ENCODE data around the gene ACP1. TPM values are rescaled to one million over a fixed set of nuclear protein-coding genes. Genes with fewer than 3 reads are reported as not detected.

Gene ACP1
- total RNA-seq, 1 donor from 2014 or later, result 113 TPM

DNA sequence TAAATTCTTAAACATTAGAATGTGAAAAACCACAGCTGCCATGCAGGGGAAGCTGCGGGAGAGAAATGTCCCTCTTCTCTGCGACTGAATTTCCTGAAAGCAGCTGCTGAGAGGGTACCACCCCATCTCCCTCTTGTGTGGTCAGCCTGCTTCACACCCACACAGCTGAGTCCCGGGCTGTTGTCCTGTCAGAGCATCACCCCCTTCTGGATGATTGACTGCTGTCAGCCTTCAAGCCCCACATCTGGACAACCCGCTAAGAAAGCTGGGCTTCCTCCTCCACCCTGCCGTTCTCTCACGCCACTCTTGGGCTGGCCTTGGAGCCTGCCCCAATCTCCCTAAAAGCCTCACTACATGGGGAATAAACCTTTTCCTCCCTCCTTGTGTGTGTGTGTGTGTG lies 26.9 kb upstream of the ACP1 start:
- Mint-ChIP-seq H3K36me3 (peaks cover 34% of the 10 kb centered on the region), H3K27me3 (ENCODE audit: low read depth) (no peaks in the 10 kb centered on the region), H3K27ac (no peak overlapping the region)

GRCh38 chr2:238431-238830 lies 26.3 kb upstream of the ACP1 start:
- Mint-ChIP-seq H3K27me3 (ENCODE audit: low read depth) (no peaks in the 10 kb centered on the region), H3K36me3 (peaks cover 38% of the 10 kb centered on the region), H3K4me3 (no peak overlapping the region), H3K27ac (peak overlapping the region; percentile 16), H3K4me1 (no peaks in the 10 kb centered on the region), H3K9me3 (peaks cover 18% of the 10 kb centered on the region)
- no peak for TF ChIP-seq CTCF (IDR thresholded peaks at IDR 0.05; ENCODE audit: unreplicated experiment)
- DNase-seq (ENCODE audit: low spot score in 2 of 2, unreplicated experiment in 2 of 2), result no peak

More for the DNA sequence above, 26.9 kb upstream of the ACP1 start:
- TF ChIP-seq CTCF (IDR thresholded peaks at IDR 0.05; ENCODE audit: unreplicated experiment), result no peak
- no peak overlapping the region for H3K4me3 Mint-ChIP-seq
- H3K4me1 Mint-ChIP-seq, result no peaks in the 10 kb centered on the region
- H3K9me3 Mint-ChIP-seq, result peaks cover 12% of the 10 kb centered on the region
- DNase-seq (ENCODE audit: low spot score in 2 of 2, unreplicated experiment in 2 of 2), result no peak

- Mint-ChIP-seq H3K4me1 (no peaks in the 10 kb centered on the region), H3K27ac (peak overlapping the region; percentile 0)
Measured at GRCh38 chr2:238869-239268, 25.9 kb upstream of the ACP1 start.

DNA sequence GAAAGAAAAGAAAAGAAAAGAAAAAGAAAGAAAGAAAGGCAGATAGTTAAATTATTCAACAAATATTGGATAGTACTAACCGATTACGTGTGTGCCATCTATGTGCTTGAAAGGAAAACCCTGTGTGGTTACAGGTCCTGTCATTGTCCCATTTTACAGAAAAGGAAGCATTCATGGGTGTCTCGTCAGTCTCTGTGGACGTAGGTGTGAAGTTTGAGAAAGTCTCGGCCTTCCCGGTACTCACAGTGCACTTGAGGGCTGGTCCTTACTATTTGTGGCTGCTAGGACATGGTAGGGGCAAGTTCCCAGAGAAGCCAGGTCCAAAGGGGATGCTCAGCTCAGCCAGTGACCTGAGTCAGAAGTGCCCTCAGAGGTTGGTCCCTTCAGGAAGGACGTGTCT lies 20.2 kb upstream of the ACP1 start:
- H3K9me3 Mint-ChIP-seq, result peaks cover 21% of the 10 kb centered on the region
- H3K36me3 Mint-ChIP-seq, result peaks cover 53% of the 10 kb centered on the region

More at GRCh38 chr2:238869-239268, 25.9 kb upstream of the ACP1 start:
- no peak for TF ChIP-seq CTCF (IDR thresholded peaks at IDR 0.05; ENCODE audit: unreplicated experiment)
- Mint-ChIP-seq H3K9me3 (peaks cover 21% of the 10 kb centered on the region), H3K4me3 (no peak overlapping the region), H3K27me3 (ENCODE audit: low read depth) (no peaks in the 10 kb centered on the region), H3K36me3 (peaks cover 40% of the 10 kb centered on the region)
- no peak for DNase-seq (ENCODE audit: low spot score in 2 of 2, unreplicated experiment in 2 of 2)

DNA sequence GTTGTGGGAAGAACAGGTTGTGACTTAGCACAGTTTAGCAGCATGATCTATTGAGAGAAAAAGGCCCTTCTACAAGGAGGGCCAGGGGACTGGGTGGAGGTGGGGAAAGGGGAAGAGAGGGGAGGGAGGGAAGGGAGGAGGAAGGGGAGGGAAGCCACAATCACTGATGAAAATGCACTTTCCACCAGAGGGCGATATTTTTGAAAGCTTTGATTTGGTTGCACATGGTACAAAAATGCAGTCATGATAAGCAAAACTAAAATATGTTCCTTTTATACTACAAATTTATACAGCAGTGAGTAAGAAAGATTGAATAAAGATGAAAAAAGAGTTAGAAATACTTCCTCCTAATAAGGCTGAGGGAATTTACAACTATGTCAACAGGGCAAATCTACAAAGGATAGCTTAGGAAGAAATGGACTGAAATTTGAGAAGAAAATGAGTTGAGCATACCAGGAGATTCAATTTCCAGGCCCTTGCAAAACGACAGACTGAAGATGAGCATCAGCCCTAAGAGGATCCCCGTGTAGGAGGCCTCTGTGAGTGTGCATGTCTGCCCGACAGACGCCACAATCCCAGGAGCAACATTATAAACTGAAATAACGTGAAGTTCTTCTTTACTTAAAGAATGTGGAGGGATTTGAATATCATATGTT lies 18.1 kb upstream of the ACP1 start:
- Mint-ChIP-seq H3K27me3 (ENCODE audit: low read depth) (no peaks in the 10 kb centered on the region), H3K4me1 (peaks cover 14% of the 10 kb centered on the region), H3K9me3 (peaks cover 16% of the 10 kb centered on the region), H3K27ac (peak overlapping the region; percentile 81), H3K36me3 (peaks cover 42% of the 10 kb centered on the region), H3K4me3 (no peak overlapping the region)
- no peak for DNase-seq (ENCODE audit: low spot score in 2 of 2, unreplicated experiment in 2 of 2)
- peak; percentile 63 for TF ChIP-seq CTCF (IDR thresholded peaks at IDR 0.05; ENCODE audit: unreplicated experiment)

More for the DNA sequence above, 20.2 kb upstream of the ACP1 start:
- Mint-ChIP-seq H3K27me3 (ENCODE audit: low read depth) (no peaks in the 10 kb centered on the region), H3K4me3 (no peak overlapping the region), H3K27ac (no peak overlapping the region), H3K4me1 (peaks cover 9% of the 10 kb centered on the region)
- DNase-seq (ENCODE audit: low spot score in 2 of 2, unreplicated experiment in 2 of 2), result no peak
- TF ChIP-seq CTCF (IDR thresholded peaks at IDR 0.05; ENCODE audit: unreplicated experiment), result no peak
